ENCODE measurements around the gene PSMF1.

- TF ChIP-seq CTCF (IDR thresholded peaks at IDR 0.05) (no peak), POLR2A (IDR thresholded peaks at IDR 0.05) (no peak)
Measured at GRCh38 chr20:1121429-1121828, 3.0 kb downstream of the PSMF1 start.
